SJCRH30 (cell line): ENCODE results near the gene C2. TPM values are rescaled to one million over a fixed set of nuclear protein-coding genes. Genes with fewer than 3 reads are reported as not detected.

ENCODE experiments used
- DNase-seq, 2 experiments: peaks; one replicate each; pipeline ENCODE4 v3.0.0-alpha.2; 2015 to 2020
- H3K27ac ChIP-seq: fragments of 250-450 bp; sonication (Bioruptor Pico); 2 replicates; pipeline ENCODE4 v1.5.1; 2020; ENCODE audit warnings: mild to moderate bottlenecking, moderate library complexity
- H3K27me3 ChIP-seq: fragments of 250-450 bp; sonication (Bioruptor Pico); 2 replicates; pipeline ENCODE4 v1.5.1; 2020; ENCODE audit warnings: mild to moderate bottlenecking, moderate library complexity
- H3K36me3 ChIP-seq: fragments of 250-450 bp; sonication (Bioruptor Pico); 2 replicates; pipeline ENCODE4 v1.5.1; 2020; ENCODE audit warnings: mild to moderate bottlenecking, moderate library complexity
- H3K4me1 ChIP-seq: fragments of 250-450 bp; sonication (Bioruptor Pico); 2 replicates; pipeline ENCODE4 v1.5.1; 2020; ENCODE audit warnings: mild to moderate bottlenecking, moderate library complexity
- H3K4me3 ChIP-seq: fragments of 250-450 bp; sonication (Bioruptor Pico); 2 replicates; pipeline ENCODE4 v1.5.1; 2020; ENCODE audit warnings: mild to moderate bottlenecking, moderate library complexity
- H3K9me3 ChIP-seq: fragments of 250-450 bp; sonication (Bioruptor Pico); replicated peaks from 2 replicates; pipeline ENCODE4 v1.5.1; 2020; ENCODE audit warnings: mild to moderate bottlenecking, moderate library complexity
- total RNA-seq: library from RNA; depleted of rRNA; stranded (reverse); fragments of >200 nt; shearing (Covaris generic); gene quantifications from 2 replicates; pipeline ENCODE4 v1.2.3, GENCODE V29; 2014; rRNA removed

Gene C2
- 1.2 and 1.5 TPM in 2 replicates for total RNA-seq

GRCh38 chr6:31927242-31927862, at the start of gene C2:
Gene C2, plus strand, starts transcription at chr6:31927717. Its CDS starts 36 bp downstream, at chr6:31927753.
- H3K27ac ChIP-seq = no peak within 1 kb of the TSS
- DNase-seq = peak in 1 of 2 experiments; percentile 25
- H3K4me3 ChIP-seq = peak within 1 kb of the TSS; percentile 26

GRCh38 chr6:31878222-31878621, 49.3 kb upstream of the C2 start:
- no peaks in the 10 kb centered on the region for H3K9me3 ChIP-seq
- DNase-seq = no peak

More at GRCh38 chr6:31927242-31927862, at the start of gene C2:
- no peaks in the 10 kb centered on the region for H3K4me1 ChIP-seq
- no peaks in the 10 kb centered on the region for H3K27me3 ChIP-seq
- no peaks in the 10 kb centered on the region for H3K36me3 ChIP-seq
- H3K9me3 ChIP-seq = no peaks in the 10 kb centered on the region

GRCh38 chr6:31878726-31879125, 48.8 kb upstream of the C2 start, which contains the start of gene SLC44A4:
Gene SLC44A4, minus strand, starts transcription at chr6:31878997. Its CDS starts 17 bp downstream, at chr6:31878980.
- Histone ChIP-seq H3K27ac (no peak within 1 kb of the TSS), H3K36me3 (peaks cover 21% of the 10 kb centered on the region), H3K4me1 (peaks cover 18% of the 10 kb centered on the region), H3K4me3 (no peak within 1 kb of the TSS), H3K9me3 (no peaks in the 10 kb centered on the region), H3K27me3 (no peaks in the 10 kb centered on the region)
- DNase-seq = no peak

More at GRCh38 chr6:31878222-31878621, 49.3 kb upstream of the C2 start:
- Histone ChIP-seq H3K27me3 (no peaks in the 10 kb centered on the region), H3K4me1 (peaks cover 18% of the 10 kb centered on the region), H3K36me3 (peaks cover 21% of the 10 kb centered on the region), H3K4me3 (no peak overlapping the region), H3K27ac (no peak overlapping the region)

- peaks cover 18% of the 10 kb centered on the region for H3K4me1 ChIP-seq
- no peaks in the 10 kb centered on the region for H3K27me3 ChIP-seq
- H3K9me3 ChIP-seq = no peaks in the 10 kb centered on the region
- no peak for DNase-seq
- no peak overlapping the region for H3K27ac ChIP-seq
- no peak overlapping the region for H3K4me3 ChIP-seq
- H3K36me3 ChIP-seq = peaks cover 21% of the 10 kb centered on the region
Observed at GRCh38 chr6:31879143-31879542, 48.4 kb upstream of the C2 start.

- H3K27ac ChIP-seq = no peak overlapping the region
- no peak overlapping the region for H3K4me3 ChIP-seq
- no peaks in the 10 kb centered on the region for H3K9me3 ChIP-seq
- H3K36me3 ChIP-seq = peaks cover 24% of the 10 kb centered on the region
- peaks cover 18% of the 10 kb centered on the region for H3K4me1 ChIP-seq
- H3K27me3 ChIP-seq = no peaks in the 10 kb centered on the region
- DNase-seq = no peak
Observed at GRCh38 chr6:31879901-31880300, 47.6 kb upstream of the C2 start.

GRCh38 chr6:31880616-31881015, 46.9 kb upstream of the C2 start:
- H3K36me3 ChIP-seq = peaks cover 30% of the 10 kb centered on the region
- DNase-seq = no peak
- no peaks in the 10 kb centered on the region for H3K9me3 ChIP-seq
- no peak overlapping the region for H3K27ac ChIP-seq
- H3K27me3 ChIP-seq = no peaks in the 10 kb centered on the region
- H3K4me1 ChIP-seq = peaks cover 18% of the 10 kb centered on the region
- no peak overlapping the region for H3K4me3 ChIP-seq

GRCh38 chr6:31881136-31881859, 46.2 kb upstream of the C2 start:
- Histone ChIP-seq H3K36me3 (peaks cover 36% of the 10 kb centered on the region), H3K4me1 (peaks cover 18% of the 10 kb centered on the region), H3K9me3 (no peaks in the 10 kb centered on the region), H3K27ac (peak overlapping the region; percentile 11; the same call in 1 of the 2 replicates), H3K27me3 (no peaks in the 10 kb centered on the region), H3K4me3 (no peak overlapping the region)
- DNase-seq = peak; percentile 51 to 71

GRCh38 chr6:31882344-31882743, 45.2 kb upstream of the C2 start:
- H3K4me1 ChIP-seq = peaks cover 18% of the 10 kb centered on the region
- peaks cover 38% of the 10 kb centered on the region for H3K36me3 ChIP-seq
- H3K27ac ChIP-seq = no peak overlapping the region
- no peak overlapping the region for H3K4me3 ChIP-seq
- H3K9me3 ChIP-seq = no peaks in the 10 kb centered on the region
- H3K27me3 ChIP-seq = no peaks in the 10 kb centered on the region
- peak; percentile 54 to 56 for DNase-seq

- DNase-seq = no peak
- Histone ChIP-seq H3K27ac (no peak overlapping the region), H3K27me3 (no peaks in the 10 kb centered on the region), H3K36me3 (peaks cover 49% of the 10 kb centered on the region), H3K4me1 (peaks cover 18% of the 10 kb centered on the region), H3K9me3 (no peaks in the 10 kb centered on the region), H3K4me3 (no peak overlapping the region)
Observed at GRCh38 chr6:31883676-31884075, 43.8 kb upstream of the C2 start.

GRCh38 chr6:31884528-31885035, 42.9 kb upstream of the C2 start:
- peaks cover 18% of the 10 kb centered on the region for H3K4me1 ChIP-seq
- H3K9me3 ChIP-seq = no peaks in the 10 kb centered on the region
- H3K27me3 ChIP-seq = no peaks in the 10 kb centered on the region
- H3K36me3 ChIP-seq = peaks cover 55% of the 10 kb centered on the region
- H3K4me3 ChIP-seq = no peak overlapping the region
- DNase-seq = no peak
- H3K27ac ChIP-seq = no peak overlapping the region

- Histone ChIP-seq H3K9me3 (no peaks in the 10 kb centered on the region), H3K27me3 (no peaks in the 10 kb centered on the region), H3K27ac (no peak overlapping the region), H3K4me1 (peaks cover 9% of the 10 kb centered on the region), H3K4me3 (no peak overlapping the region), H3K36me3 (peaks cover 46% of the 10 kb centered on the region)
- no peak for DNase-seq
Observed at GRCh38 chr6:31886541-31886991, 41.0 kb upstream of the C2 start.

- Histone ChIP-seq H3K4me1 (peaks cover 4% of the 10 kb centered on the region), H3K36me3 (peaks cover 38% of the 10 kb centered on the region), H3K4me3 (no peak overlapping the region), H3K27me3 (no peaks in the 10 kb centered on the region), H3K9me3 (no peaks in the 10 kb centered on the region), H3K27ac (no peak overlapping the region)
- no peak for DNase-seq
Observed at GRCh38 chr6:31887173-31888007, 40.1 kb upstream of the C2 start.

- peak in 1 of 2 experiments; percentile 40 for DNase-seq
Observed at GRCh38 chr6:31888276-31889258, 39.0 kb upstream of the C2 start.

More at GRCh38 chr6:31888276-31889258, 39.0 kb upstream of the C2 start:
- Histone ChIP-seq H3K27ac (no peak overlapping the region), H3K4me3 (no peak overlapping the region), H3K4me1 (no peaks in the 10 kb centered on the region), H3K36me3 (peaks cover 48% of the 10 kb centered on the region), H3K9me3 (no peaks in the 10 kb centered on the region), H3K27me3 (no peaks in the 10 kb centered on the region)
